ENCODE measurements around the gene FCHO1. TPM values are rescaled to one million over a fixed set of nuclear protein-coding genes. Genes with fewer than 3 reads are reported as not detected.

FCHO1 gene, protein sequence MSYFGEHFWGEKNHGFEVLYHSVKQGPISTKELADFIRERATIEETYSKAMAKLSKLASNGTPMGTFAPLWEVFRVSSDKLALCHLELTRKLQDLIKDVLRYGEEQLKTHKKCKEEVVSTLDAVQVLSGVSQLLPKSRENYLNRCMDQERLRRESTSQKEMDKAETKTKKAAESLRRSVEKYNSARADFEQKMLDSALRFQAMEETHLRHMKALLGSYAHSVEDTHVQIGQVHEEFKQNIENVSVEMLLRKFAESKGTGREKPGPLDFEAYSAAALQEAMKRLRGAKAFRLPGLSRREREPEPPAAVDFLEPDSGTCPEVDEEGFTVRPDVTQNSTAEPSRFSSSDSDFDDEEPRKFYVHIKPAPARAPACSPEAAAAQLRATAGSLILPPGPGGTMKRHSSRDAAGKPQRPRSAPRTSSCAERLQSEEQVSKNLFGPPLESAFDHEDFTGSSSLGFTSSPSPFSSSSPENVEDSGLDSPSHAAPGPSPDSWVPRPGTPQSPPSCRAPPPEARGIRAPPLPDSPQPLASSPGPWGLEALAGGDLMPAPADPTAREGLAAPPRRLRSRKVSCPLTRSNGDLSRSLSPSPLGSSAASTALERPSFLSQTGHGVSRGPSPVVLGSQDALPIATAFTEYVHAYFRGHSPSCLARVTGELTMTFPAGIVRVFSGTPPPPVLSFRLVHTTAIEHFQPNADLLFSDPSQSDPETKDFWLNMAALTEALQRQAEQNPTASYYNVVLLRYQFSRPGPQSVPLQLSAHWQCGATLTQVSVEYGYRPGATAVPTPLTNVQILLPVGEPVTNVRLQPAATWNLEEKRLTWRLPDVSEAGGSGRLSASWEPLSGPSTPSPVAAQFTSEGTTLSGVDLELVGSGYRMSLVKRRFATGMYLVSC
- 1.7 and 2.2 TPM in 2 replicates for polyA plus RNA-seq (2011; rRNA removed)
- 4.2 and 6.1 TPM in 2 replicates for polyA plus RNA-seq (2012; cell fraction: cytosol; rRNA removed)
- polyA plus RNA-seq (2012; cell fraction: nucleus; rRNA removed) = 9.9 and 11.3 TPM in 2 replicates
- 13.1 to 14.3 TPM (median 13.6 TPM) in 3 replicates for polyA plus RNA-seq (2017; fragmentation: RNase III; extraction: RNeasy Plus Mini Kit Qiagen cat#74134 plus additional on column Dnase treatment)
- polyA minus RNA-seq (2011; rRNA and poly(A)+ RNA removed) = 3.3 and 4.6 TPM in 2 replicates

DNA sequence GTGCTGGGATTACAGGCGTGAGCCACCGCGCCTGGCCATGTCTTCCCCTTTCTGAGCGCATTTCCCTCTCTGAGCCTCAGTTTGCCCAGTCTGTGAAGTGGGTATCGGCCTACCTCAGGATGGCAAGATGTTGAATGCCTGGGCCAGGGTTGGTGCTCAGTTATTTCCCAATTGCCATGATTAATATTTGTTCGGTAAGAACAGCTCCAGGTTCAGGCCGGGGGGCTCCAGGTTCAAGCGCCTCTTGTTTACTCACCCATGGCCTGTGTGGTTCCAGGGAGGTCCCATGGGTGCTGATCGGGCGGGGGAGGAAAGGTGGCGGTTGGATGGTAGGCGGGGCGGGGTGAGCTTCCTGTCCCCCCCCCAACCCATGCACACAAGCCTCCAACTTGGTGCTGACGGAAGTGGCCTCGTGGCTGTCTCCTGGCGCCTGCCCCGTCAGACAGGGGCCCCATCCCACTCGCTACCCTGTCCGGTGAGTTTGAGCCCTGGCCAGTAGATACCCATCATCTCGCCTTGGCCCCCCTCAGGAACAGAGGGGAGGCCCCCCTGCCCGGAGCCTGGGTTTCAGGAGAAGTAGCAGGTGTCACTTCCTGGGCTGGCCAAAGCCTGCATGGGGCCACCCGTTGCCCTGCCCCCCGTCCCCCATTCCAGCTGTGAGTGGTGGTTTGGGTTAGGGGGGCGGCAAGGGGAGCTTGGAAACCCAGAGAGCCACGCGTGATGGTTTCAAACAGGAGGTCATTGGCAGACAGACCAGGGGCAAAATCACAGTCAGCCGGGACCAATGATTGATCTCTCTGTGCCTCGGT is at the start of gene FCHO1:
TSS of gene FCHO1 (plus strand) at position 375 of the 809 bp plus-strand sequence. CDS start 3,688 bp downstream, outside the sequence.
- CTCF ChIA-PET = interaction anchor here (0.8 to 5.9 kb wide), 2 partner anchors 15 to 33 kb away, joined by 3 to 29 read pairs; no protein-coding TSS in a partner anchor
- no peak within 1 kb of the TSS for H3K4me2 ChIP-seq
- H3K4me3 ChIP-seq = no peak within 1 kb of the TSS
- DNase-seq (ENCODE audit: low read depth in 1 of 2, low spot score in 1 of 2) (no peak), ATAC-seq (no peak), FAIRE-seq (no peak)
- H3K4me1 ChIP-seq = peaks cover 25% of the 10 kb centered on the region
- H3K27ac ChIP-seq = peak within 1 kb of the TSS in 1 of 2 experiments; percentile 56; a peak in 2 of 6 replicates
- POLR2A ChIA-PET = no interaction called here
- WGBS (ENCODE audit: missing lambda C conversion rate) = 92% methylated on average over 9 of the region's 28 CpGs
- TF ChIP-seq BHLHE40 (IDR thresholded peaks at IDR 0.05; ENCODE audit: low read depth, low read length) (no peak), EP300 (IDR thresholded peaks at IDR 0.05) (no peak), HEYL (CRISPR knock-in tag; IDR thresholded peaks at IDR 0.05) (no peak), NFE2L2 (conservative IDR thresholded peaks at IDR 0.05; ENCODE audit: low read length) (no peak), MAZ (IDR thresholded peaks at IDR 0.05; ENCODE audit: borderline replicate concordance, low read depth, low read length) (no peak), ZC3H11A (IDR thresholded peaks at IDR 0.05) (no peak), RCOR1 (IDR thresholded peaks at IDR 0.05; ENCODE audit: low read depth, low read length) (no peak), RNF2 (IDR thresholded peaks at IDR 0.05; ENCODE audit: borderline replicate concordance, low read depth) (no peak), CBX8 (IDR thresholded peaks at IDR 0.05) (no peak), RARB (CRISPR knock-in tag; IDR thresholded peaks at IDR 0.05) (no peak), MYC (IDR thresholded peaks at IDR 0.05; ENCODE audit: borderline replicate concordance, low read length) (no peak), HMGXB4 (CRISPR knock-in tag; IDR thresholded peaks at IDR 0.05; ENCODE audit: borderline replicate concordance) (no peak), FOXS1 (CRISPR knock-in tag; IDR thresholded peaks at IDR 0.05) (no peak), HDAC2 (IDR thresholded peaks at IDR 0.05) (no peak), TP53 (CRISPR knock-in tag; IDR thresholded peaks at IDR 0.05) (no peak)
- TF ChIP-seq, protein P1, sequence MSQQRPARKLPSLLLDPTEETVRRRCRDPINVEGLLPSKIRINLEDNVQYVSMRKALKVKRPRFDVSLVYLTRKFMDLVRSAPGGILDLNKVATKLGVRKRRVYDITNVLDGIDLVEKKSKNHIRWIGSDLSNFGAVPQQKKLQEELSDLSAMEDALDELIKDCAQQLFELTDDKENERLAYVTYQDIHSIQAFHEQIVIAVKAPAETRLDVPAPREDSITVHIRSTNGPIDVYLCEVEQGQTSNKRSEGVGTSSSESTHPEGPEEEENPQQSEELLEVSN (IDR thresholded peaks at IDR 0.05; ENCODE audit: borderline replicate concordance, low read depth) = no peak
- TF ChIP-seq, protein P2, sequence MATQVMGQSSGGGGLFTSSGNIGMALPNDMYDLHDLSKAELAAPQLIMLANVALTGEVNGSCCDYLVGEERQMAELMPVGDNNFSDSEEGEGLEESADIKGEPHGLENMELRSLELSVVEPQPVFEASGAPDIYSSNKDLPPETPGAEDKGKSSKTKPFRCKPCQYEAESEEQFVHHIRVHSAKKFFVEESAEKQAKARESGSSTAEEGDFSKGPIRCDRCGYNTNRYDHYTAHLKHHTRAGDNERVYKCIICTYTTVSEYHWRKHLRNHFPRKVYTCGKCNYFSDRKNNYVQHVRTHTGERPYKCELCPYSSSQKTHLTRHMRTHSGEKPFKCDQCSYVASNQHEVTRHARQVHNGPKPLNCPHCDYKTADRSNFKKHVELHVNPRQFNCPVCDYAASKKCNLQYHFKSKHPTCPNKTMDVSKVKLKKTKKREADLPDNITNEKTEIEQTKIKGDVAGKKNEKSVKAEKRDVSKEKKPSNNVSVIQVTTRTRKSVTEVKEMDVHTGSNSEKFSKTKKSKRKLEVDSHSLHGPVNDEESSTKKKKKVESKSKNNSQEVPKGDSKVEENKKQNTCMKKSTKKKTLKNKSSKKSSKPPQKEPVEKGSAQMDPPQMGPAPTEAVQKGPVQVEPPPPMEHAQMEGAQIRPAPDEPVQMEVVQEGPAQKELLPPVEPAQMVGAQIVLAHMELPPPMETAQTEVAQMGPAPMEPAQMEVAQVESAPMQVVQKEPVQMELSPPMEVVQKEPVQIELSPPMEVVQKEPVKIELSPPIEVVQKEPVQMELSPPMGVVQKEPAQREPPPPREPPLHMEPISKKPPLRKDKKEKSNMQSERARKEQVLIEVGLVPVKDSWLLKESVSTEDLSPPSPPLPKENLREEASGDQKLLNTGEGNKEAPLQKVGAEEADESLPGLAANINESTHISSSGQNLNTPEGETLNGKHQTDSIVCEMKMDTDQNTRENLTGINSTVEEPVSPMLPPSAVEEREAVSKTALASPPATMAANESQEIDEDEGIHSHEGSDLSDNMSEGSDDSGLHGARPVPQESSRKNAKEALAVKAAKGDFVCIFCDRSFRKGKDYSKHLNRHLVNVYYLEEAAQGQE (IDR thresholded peaks at IDR 0.05) = no peak
- H3K9me3 ChIP-seq = no peaks in the 10 kb centered on the region

All from A549 (cell line).